Measurements from ENCODE around the gene ANKRD27. TPM values are rescaled to one million over a fixed set of nuclear protein-coding genes. Genes with fewer than 3 reads are reported as not detected.

The ANKRD27 gene
- total RNA-seq, 1 donor from 2014 or later = 20.8 TPM

GRCh38 chr19:32671883-32672593 is 2.9 kb downstream of the ANKRD27 start:
- peaks cover 1% of the 10 kb centered on the region for H3K36me3 ChIP-seq (ENCODE audit: insufficient read depth, low read length)
- Mint-ChIP-seq H3K27me3 (ENCODE audit: low read depth, unreplicated experiment) (peaks cover 2% of the 10 kb centered on the region), H3K4me3 (ENCODE audit: unreplicated experiment) (peak overlapping the region; percentile 65), H3K9me3 (ENCODE audit: unreplicated experiment) (no peaks in the 10 kb centered on the region), H3K27ac (ENCODE audit: unreplicated experiment) (no peak overlapping the region), H3K4me1 (ENCODE audit: low read depth, unreplicated experiment) (peaks cover 17% of the 10 kb centered on the region), H3K36me3 (ENCODE audit: low read depth, unreplicated experiment) (peaks cover 7% of the 10 kb centered on the region)
- no peak overlapping the region for H3K4me2 ChIP-seq (ENCODE audit: low read length)
- peaks cover 65% of the 10 kb centered on the region for H4K20me1 ChIP-seq (ENCODE audit: insufficient read depth, low read length)
- no peak for TF ChIP-seq EZH2 (IDR thresholded peaks at IDR 0.05; ENCODE audit: insufficient read depth, low read length)
- no peak for TF ChIP-seq CTCF (IDR thresholded peaks at IDR 0.05; ENCODE audit: insufficient read depth, low read depth, low read length)
- H3K9me3 ChIP-seq (ENCODE audit: insufficient read depth, low read depth, low read length) = no peaks in the 10 kb centered on the region
- FAIRE-seq (no peak), DNase-seq (ENCODE audit: low read depth) (peak; percentile 37)
- no peak overlapping the region for H3K4me3 ChIP-seq (ENCODE audit: insufficient read depth, low read depth, low read length)
- no peak overlapping the region for H3K9ac ChIP-seq (ENCODE audit: low read length)
- no peak overlapping the region for H2AFZ ChIP-seq (ENCODE audit: low read depth, low read length)
- peaks cover 73% of the 10 kb centered on the region for H3K79me2 ChIP-seq (ENCODE audit: insufficient read depth, low read length)
- peaks cover 14% of the 10 kb centered on the region for H3K27me3 ChIP-seq (ENCODE audit: insufficient read depth, low read length)
- H3K27ac ChIP-seq (ENCODE audit: low read depth, low read length) = no peak overlapping the region
- peaks cover 14% of the 10 kb centered on the region for H3K4me1 ChIP-seq (ENCODE audit: insufficient read depth, low read length)

GRCh38 chr19:32669310-32669709 is 5.7 kb downstream of the ANKRD27 start:
- Histone ChIP-seq H3K27me3 (ENCODE audit: insufficient read depth, low read length) (no peaks in the 10 kb centered on the region), H2AFZ (ENCODE audit: low read depth, low read length) (no peak overlapping the region), H3K9ac (ENCODE audit: low read length) (no peak overlapping the region), H3K79me2 (ENCODE audit: insufficient read depth, low read length) (peaks cover 82% of the 10 kb centered on the region), H3K4me3 (ENCODE audit: insufficient read depth, low read depth, low read length) (no peak overlapping the region), H3K27ac (ENCODE audit: low read depth, low read length) (no peak overlapping the region), H3K36me3 (ENCODE audit: insufficient read depth, low read length) (peaks cover 3% of the 10 kb centered on the region), H3K4me1 (ENCODE audit: insufficient read depth, low read length) (peaks cover 5% of the 10 kb centered on the region), H3K4me2 (ENCODE audit: low read length) (no peak overlapping the region), H4K20me1 (ENCODE audit: insufficient read depth, low read length) (peaks cover 68% of the 10 kb centered on the region), H3K9me3 (ENCODE audit: insufficient read depth, low read depth, low read length) (no peaks in the 10 kb centered on the region)
- FAIRE-seq (no peak), DNase-seq (ENCODE audit: low read depth) (no peak)
- Mint-ChIP-seq H3K27me3 (ENCODE audit: low read depth, unreplicated experiment) (no peaks in the 10 kb centered on the region), H3K4me1 (ENCODE audit: low read depth, unreplicated experiment) (peaks cover 17% of the 10 kb centered on the region), H3K27ac (ENCODE audit: unreplicated experiment) (no peak overlapping the region), H3K36me3 (ENCODE audit: low read depth, unreplicated experiment) (peaks cover 7% of the 10 kb centered on the region), H3K4me3 (ENCODE audit: unreplicated experiment) (no peak overlapping the region), H3K9me3 (ENCODE audit: unreplicated experiment) (no peaks in the 10 kb centered on the region)
- TF ChIP-seq CTCF (IDR thresholded peaks at IDR 0.05; ENCODE audit: insufficient read depth, low read depth, low read length) (no peak), EZH2 (IDR thresholded peaks at IDR 0.05; ENCODE audit: insufficient read depth, low read length) (no peak)

GRCh38 chr19:32666084-32666483 is 8.9 kb downstream of the ANKRD27 start:
- Mint-ChIP-seq H3K27ac (ENCODE audit: unreplicated experiment) (no peak overlapping the region), H3K4me1 (ENCODE audit: low read depth, unreplicated experiment) (no peaks in the 10 kb centered on the region), H3K27me3 (ENCODE audit: low read depth, unreplicated experiment) (no peaks in the 10 kb centered on the region), H3K36me3 (ENCODE audit: low read depth, unreplicated experiment) (peaks cover 5% of the 10 kb centered on the region), H3K9me3 (ENCODE audit: unreplicated experiment) (no peaks in the 10 kb centered on the region), H3K4me3 (ENCODE audit: unreplicated experiment) (no peak overlapping the region)
- peaks cover 3% of the 10 kb centered on the region for H3K36me3 ChIP-seq (ENCODE audit: insufficient read depth, low read length)
- H3K4me2 ChIP-seq (ENCODE audit: low read length) = no peak overlapping the region
- H3K4me3 ChIP-seq (ENCODE audit: insufficient read depth, low read depth, low read length) = no peak overlapping the region
- no peaks in the 10 kb centered on the region for H3K4me1 ChIP-seq (ENCODE audit: insufficient read depth, low read length)
- H3K27me3 ChIP-seq (ENCODE audit: insufficient read depth, low read length) = no peaks in the 10 kb centered on the region
- TF ChIP-seq CTCF (IDR thresholded peaks at IDR 0.05; ENCODE audit: insufficient read depth, low read depth, low read length) = no peak
- DNase-seq (ENCODE audit: low read depth) (no peak), FAIRE-seq (no peak)
- H3K9me3 ChIP-seq (ENCODE audit: insufficient read depth, low read depth, low read length) = no peaks in the 10 kb centered on the region
- no peak overlapping the region for H3K9ac ChIP-seq (ENCODE audit: low read length)
- H3K27ac ChIP-seq (ENCODE audit: low read depth, low read length) = no peak overlapping the region
- peaks cover 75% of the 10 kb centered on the region for H3K79me2 ChIP-seq (ENCODE audit: insufficient read depth, low read length)
- H2AFZ ChIP-seq (ENCODE audit: low read depth, low read length) = no peak overlapping the region
- peaks cover 52% of the 10 kb centered on the region for H4K20me1 ChIP-seq (ENCODE audit: insufficient read depth, low read length)

All from astrocyte (in vitro differentiated cells and primary cell).